VCaP (cell line): Measurements from ENCODE around the gene SKI.

Source experiments
- H3K27ac ChIP-seq: fragments of 450-650 bp; 2 replicates; pipeline ENCODE4 v1.5.1; 2017
- CTCF ChIP-seq: fragments of 450-650 bp; conservative IDR thresholded peaks from 2 replicates; pipeline ENCODE4 v1.5.1; 2017; ENCODE audit warnings: mild to moderate bottlenecking, moderate library complexity

SKI gene

GRCh38 chr1:2337081-2337480 lies 109.0 kb downstream of the SKI start:
- TF ChIP-seq CTCF: no peak
- no peak overlapping the region for H3K27ac ChIP-seq

- no peak for TF ChIP-seq CTCF
- H3K27ac ChIP-seq: no peak overlapping the region
Observed at GRCh38 chr1:2337501-2337900, 109.4 kb downstream of the SKI start.

DNA sequence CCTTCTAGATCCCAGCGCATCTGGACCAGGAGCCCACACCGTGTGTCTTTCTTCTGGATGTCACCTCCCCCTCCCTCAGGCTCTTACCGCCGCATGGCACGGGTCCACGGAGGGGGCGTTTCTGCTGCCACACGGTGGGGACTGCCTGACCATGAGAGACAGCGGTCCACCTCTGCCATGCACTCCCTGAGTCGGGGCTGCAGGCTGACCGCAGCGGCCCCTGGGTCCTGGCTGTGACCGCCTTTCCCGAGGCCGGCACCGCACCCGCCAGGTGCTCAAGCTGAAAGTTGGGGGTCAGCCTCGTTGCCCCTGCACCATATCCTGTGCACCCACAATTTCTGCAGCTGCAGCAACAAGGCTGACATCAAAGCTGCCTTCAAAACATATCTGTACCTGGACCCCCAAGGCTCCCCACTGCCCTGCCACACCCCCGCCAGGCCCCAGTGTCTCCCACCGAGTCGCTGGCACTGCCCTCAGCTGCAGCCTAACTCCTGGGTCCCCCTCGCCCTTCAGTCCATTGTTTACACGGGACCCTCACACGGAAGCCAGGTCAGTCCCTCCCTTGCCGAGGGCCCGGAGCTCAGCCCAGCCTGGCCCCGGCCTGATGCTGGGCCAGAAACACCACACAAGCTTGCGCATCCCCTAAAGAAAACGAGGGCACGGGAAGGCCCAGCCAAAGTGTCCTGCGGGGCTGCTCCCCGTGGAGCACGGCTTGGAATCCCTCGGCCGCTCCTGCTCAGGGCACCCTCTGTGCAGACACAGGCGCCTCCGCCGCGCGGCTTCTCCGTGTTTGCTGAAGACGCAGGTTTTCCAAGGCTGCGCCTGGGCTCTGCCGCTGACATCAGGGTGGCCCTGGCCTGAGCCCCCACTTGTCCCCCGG lies 111.3 kb downstream of the SKI start:
- no peak overlapping the region for H3K27ac ChIP-seq
- TF ChIP-seq CTCF: no peak

GRCh38 chr1:2340086-2340917 lies 112.2 kb downstream of the SKI start:
- no peak for TF ChIP-seq CTCF
- H3K27ac ChIP-seq: no peak overlapping the region

DNA sequence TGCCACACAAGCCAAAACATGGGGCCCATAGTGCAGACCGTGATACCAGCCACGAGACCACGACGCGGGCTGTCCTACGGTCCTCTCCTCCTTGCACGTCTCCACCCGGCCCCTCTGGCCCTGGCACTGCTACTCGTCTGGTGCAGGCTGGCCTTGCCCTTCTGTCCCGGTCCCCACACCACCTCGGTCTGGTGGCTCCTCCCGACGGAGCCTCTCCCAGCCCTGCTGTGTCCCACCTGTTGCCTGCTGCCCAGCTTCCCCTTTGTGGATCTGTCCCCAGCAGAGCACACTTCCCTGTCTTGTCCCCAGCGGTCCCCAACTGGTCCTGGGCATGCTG lies 112.8 kb downstream of the SKI start:
- no peak overlapping the region; the same call in 1 of the 2 replicates for H3K27ac ChIP-seq
- no peak for TF ChIP-seq CTCF

DNA sequence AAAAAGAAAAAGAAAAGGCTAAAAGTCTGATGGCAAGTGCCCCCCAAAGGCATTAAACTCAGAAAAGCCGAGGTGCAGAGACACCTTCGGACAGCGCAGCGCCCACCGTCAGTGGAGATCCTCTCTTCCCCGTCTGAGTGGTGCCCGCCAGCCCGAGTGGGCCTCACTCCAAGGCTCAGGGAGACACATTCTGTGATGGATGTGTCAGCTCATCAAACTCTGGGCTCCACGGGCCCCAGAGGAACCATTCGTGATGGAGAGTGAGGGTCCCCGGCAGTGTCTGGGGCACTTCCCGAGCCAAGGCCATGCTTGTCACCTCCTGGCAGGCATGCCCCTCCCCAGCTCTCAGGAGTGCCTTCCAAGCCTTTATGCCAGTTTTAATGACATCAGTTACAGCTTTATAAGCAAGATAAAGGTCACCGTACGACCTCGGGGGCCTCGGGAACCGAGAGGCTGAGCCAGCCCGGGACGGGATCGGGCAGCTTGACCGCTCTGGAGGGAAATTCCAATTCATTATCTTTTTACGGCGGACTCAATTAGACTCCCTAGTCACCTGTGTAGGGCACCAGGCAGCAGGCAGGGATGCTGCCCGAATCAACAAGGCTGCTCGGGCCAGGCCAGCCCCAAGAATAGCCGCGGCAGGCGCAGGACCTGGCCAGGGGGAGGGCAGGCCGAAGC lies 113.7 kb downstream of the SKI start:
- no peak for TF ChIP-seq CTCF

More for the DNA sequence above, 113.7 kb downstream of the SKI start:
- H3K27ac ChIP-seq: peak overlapping the region; percentile 50
